ENCODE results near the gene TYRO3.
A peak's percentile ranks its signal among the peaks of the same experiment; 100 is the strongest.

Gene TYRO3

DNA sequence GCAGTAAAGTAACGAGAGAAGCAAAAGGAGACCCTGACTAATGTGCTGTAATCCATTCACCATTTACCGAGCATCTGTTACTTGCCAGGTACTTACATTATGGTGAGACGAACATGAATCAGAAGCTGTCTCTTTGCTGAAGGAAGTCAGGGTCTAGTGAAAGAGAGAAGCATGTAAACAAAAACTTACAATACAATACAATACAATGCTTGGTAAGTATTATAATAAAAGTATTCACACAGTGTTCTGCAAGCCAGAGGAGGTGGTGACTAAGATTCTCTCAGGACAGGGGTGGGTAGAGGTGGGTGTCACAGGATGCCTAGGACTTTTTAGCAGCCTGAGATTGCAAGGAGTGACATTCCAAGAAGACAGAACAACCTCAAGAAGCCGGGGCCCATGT lies 51.0 kb downstream of the TYRO3 start:
- in situ Hi-C loops (cut with MboI; ENCODE audit: low sequenced_read_pairs, unreplicated experiment): no loop called here
- DNase-seq (ENCODE audit: low spot score): no peak
- TF ChIP-seq CTCF (IDR thresholded peaks at IDR 0.05; ENCODE audit: borderline replicate concordance, control extremely low read depth, extremely low read depth, insufficient read depth, missing control alignments): no peak

DNA sequence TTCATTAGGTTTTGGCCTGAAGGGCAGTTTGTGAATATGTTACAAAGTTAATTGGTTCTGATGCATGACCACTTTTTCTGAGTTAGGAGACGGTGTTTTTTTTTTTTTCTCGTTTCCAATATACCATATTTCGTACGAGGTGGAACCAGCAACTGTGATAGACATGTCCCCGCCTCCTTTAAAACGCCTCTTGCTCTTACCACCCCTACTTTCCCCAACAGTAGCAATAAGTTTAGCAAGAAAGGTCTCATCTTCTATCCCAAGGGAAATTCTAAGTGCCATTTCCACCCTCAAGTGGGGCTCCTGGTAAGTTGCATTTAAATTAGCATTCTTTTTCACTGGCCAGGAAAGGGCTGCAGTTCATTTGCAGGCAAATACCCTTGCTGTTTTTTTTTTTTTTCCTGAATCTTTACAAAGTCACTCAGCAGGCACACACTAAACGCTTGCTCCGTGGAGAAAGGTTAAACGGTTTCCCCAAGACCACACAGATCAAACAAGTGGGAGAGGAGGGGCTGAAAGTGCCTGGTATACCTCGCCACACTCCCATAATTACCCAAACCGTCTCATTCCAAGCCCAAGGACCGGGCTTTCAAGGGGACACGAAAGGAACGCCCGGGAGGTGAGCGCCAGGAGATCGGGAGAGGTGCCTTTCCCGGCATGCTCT lies 61.7 kb downstream of the TYRO3 start:
- DNase-seq (ENCODE audit: low spot score): no peak
- in situ Hi-C loops (cut with MboI; ENCODE audit: low sequenced_read_pairs, unreplicated experiment): no loop called here

DNA sequence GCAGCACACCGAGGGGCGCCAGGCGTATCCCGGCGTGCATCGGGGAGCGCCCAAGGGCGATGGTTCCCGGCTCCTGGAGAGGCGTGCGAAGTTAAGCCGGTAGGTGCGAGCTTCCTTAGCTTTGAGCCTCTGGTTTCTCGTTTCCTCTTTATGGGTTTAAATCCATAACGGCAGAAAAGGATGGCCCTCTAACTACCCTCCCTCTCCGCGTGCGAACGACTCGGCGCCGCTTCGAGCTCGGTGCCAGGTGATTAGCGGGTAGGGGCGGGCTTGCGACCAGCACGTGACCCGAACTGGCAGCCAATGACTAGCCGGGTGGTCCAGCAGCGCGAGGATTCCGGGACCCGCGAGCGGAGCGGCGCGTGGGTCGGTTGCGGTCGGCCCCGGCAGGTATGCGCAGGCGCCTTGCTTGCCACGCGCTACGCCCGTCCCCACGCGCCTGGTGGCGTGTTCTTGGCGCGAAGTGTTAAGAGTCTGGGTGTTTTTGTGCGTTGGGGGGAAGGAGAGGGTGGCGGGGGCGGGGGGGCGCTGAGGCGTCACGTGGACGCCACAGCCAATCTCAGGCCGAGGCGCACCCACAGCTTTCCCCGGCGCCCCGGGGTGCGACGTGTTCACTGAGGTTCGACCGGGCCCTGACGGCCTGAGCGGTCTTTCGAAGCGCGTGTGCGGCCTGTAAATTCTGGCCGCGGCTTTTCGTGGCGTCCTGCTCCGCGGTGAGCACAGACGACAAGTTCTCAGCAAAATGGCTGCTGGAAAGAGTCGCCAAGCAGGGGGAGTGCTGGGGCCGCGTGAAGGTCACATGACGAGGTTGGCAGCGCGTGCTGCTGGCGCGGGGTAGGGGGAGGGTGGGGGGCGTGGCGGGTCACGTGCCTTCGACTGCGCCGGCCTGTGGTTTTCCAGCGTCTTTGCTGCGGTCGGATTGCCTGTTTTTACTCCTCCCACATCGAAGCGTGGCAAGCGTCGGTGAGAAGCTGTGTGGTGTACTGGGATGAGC lies 62.5 kb downstream of the TYRO3 start:
- in situ Hi-C loops (cut with MboI; ENCODE audit: low sequenced_read_pairs, unreplicated experiment): no loop called here
- DNase-seq (ENCODE audit: low spot score): peak; percentile 87
- TF ChIP-seq CTCF (IDR thresholded peaks at IDR 0.05; ENCODE audit: borderline replicate concordance, control extremely low read depth, extremely low read depth, insufficient read depth, missing control alignments): no peak

More for the DNA sequence above, 61.7 kb downstream of the TYRO3 start:
- no peak for TF ChIP-seq CTCF (IDR thresholded peaks at IDR 0.05; ENCODE audit: borderline replicate concordance, control extremely low read depth, extremely low read depth, insufficient read depth, missing control alignments)

GRCh38 chr15:41622901-41623300 lies 63.9 kb downstream of the TYRO3 start:
- in situ Hi-C loops (cut with MboI; ENCODE audit: low sequenced_read_pairs, unreplicated experiment): no loop called here
- no peak for TF ChIP-seq CTCF (IDR thresholded peaks at IDR 0.05; ENCODE audit: borderline replicate concordance, control extremely low read depth, extremely low read depth, insufficient read depth, missing control alignments)
- DNase-seq (ENCODE audit: low spot score): no peak

DNA sequence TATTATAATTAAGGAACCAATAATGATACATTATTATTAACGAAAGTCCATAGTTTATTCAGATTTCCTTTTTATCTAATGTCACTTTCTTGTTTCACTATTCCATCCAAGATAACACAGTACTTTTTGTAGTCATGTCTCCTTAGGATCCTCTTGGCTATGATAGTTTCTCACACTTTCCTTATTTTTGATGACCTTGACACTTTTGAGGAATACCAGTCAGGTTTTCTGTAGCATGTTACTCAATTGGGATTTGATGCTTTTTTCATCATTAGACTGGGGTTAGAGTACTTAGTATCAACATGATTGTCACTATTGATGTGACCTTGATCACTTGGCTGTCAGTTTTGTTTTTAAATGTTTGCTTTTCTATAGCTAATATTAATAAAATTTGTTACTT lies 68.2 kb downstream of the TYRO3 start:
- no peak for TF ChIP-seq CTCF (IDR thresholded peaks at IDR 0.05; ENCODE audit: borderline replicate concordance, control extremely low read depth, extremely low read depth, insufficient read depth, missing control alignments)
- in situ Hi-C loops (cut with MboI; ENCODE audit: low sequenced_read_pairs, unreplicated experiment): no loop called here
- DNase-seq (ENCODE audit: low spot score): no peak

- in situ Hi-C loops (cut with MboI; ENCODE audit: low sequenced_read_pairs, unreplicated experiment): no loop called here
- TF ChIP-seq CTCF (IDR thresholded peaks at IDR 0.05; ENCODE audit: borderline replicate concordance, control extremely low read depth, extremely low read depth, insufficient read depth, missing control alignments): no peak
- no peak for DNase-seq (ENCODE audit: low spot score)
Measured at GRCh38 chr15:41629463-41629862, 70.5 kb downstream of the TYRO3 start.

Measured in GM13976 (cell line).